Prostate gland (tissue), 2 donors: ENCODE data around the gene SYCP1.

Source experiments
- CTCF ChIP-seq, 4 experiments: fragments of 200-600 bp in 2 of 4; fragments of 450-650 bp in 2 of 4; sonication (generic) in 2 of 4; IDR thresholded peaks; 1 replicate in 3 of 4; 2 replicates in 1 of 4; pipeline ENCODE4 v1.5.1; 2016 to 2019; ENCODE audit warnings: antibody characterized with exemption in 4 of 4, mild to moderate bottlenecking in 2 of 4, moderate library complexity in 2 of 4
- POLR2A ChIP-seq: fragments of 450-650 bp; IDR thresholded peaks from one replicate; pipeline ENCODE4 v1.6.1; 2016; ENCODE audit warnings: antibody characterized with exemption, mild to moderate bottlenecking

- TF ChIP-seq CTCF (IDR thresholded peaks at IDR 0.05) (no peak), POLR2A (no peak)
Measured at GRCh38 chr1:114853584-114853983, 1.1 kb upstream of the SYCP1 start.
